Measurements from ENCODE around the gene TWIST2. TPM values are rescaled to one million over a fixed set of nuclear protein-coding genes. Genes with fewer than 3 reads are reported as not detected.

The TWIST2 gene
- total RNA-seq, 4 donors from 2014 or later, result 10.4 to 30.1 (median 20.8) TPM

- intact Hi-C loops (cut with DNase I), result no loop called here
- no peak overlapping the region for H3K27ac ChIP-seq
These were observed 24.9 kb downstream of the TWIST2 start for GRCh38 chr2:238872628-238873380.

GRCh38 chr2:238873381-238873801 is 25.5 kb downstream of the TWIST2 start:
- Histone ChIP-seq H3K4me1 (no peaks in the 10 kb centered on the region), H3K4me3 (replicated peaks in 1 of 3) (no peak overlapping the region), H3K27ac (no peak overlapping the region), H3K36me3 (no peaks in the 10 kb centered on the region), H3K9me3 (no peaks in the 10 kb centered on the region), H3K27me3 (no peaks in the 10 kb centered on the region)
- WGBS, 2 donors, result 53 to 56% methylated on average over 16 of the region's 16 CpGs
- no peak for TF ChIP-seq CTCF (IDR thresholded peaks at IDR 0.05)
- TF ChIP-seq POLR2A (IDR thresholded peaks at IDR 0.05), result no peak
- DNase-seq, result no peak
- intact Hi-C loops (cut with DNase I), result no loop called here

More at GRCh38 chr2:238872628-238873380, 24.9 kb downstream of the TWIST2 start:
- DNase-seq, result no peak
- H3K9me3 ChIP-seq, result no peaks in the 10 kb centered on the region
- 84 to 92% methylated on average over 13 of the region's 13 CpGs for WGBS, 2 donors
- no peak overlapping the region for H3K4me3 ChIP-seq (replicated peaks in 1 of 3)
- no peaks in the 10 kb centered on the region for H3K36me3 ChIP-seq
- H3K4me1 ChIP-seq, result no peaks in the 10 kb centered on the region
- no peak for TF ChIP-seq CTCF (IDR thresholded peaks at IDR 0.05)
- no peak for TF ChIP-seq POLR2A (IDR thresholded peaks at IDR 0.05)
- no peaks in the 10 kb centered on the region for H3K27me3 ChIP-seq

GRCh38 chr2:238873841-238874240 is 26.0 kb downstream of the TWIST2 start:
- TF ChIP-seq CTCF (IDR thresholded peaks at IDR 0.05), result no peak
- TF ChIP-seq POLR2A (IDR thresholded peaks at IDR 0.05), result no peak
- Histone ChIP-seq H3K9me3 (no peaks in the 10 kb centered on the region), H3K27ac (no peak overlapping the region), H3K4me1 (no peaks in the 10 kb centered on the region), H3K4me3 (replicated peaks in 1 of 3) (no peak overlapping the region), H3K36me3 (no peaks in the 10 kb centered on the region), H3K27me3 (no peaks in the 10 kb centered on the region)
- DNase-seq, result no peak
- intact Hi-C loops (cut with DNase I), result no loop called here
- 70 to 85% methylated on average over 5 to 6 of the region's 6 CpGs for WGBS, 2 donors

GRCh38 chr2:238874330-238875050 is 26.6 kb downstream of the TWIST2 start:
- H3K27ac ChIP-seq, result no peak overlapping the region
- TF ChIP-seq POLR2A (IDR thresholded peaks at IDR 0.05), result no peak
- TF ChIP-seq CTCF (IDR thresholded peaks at IDR 0.05), result no peak
- no peaks in the 10 kb centered on the region for H3K9me3 ChIP-seq
- intact Hi-C loops (cut with DNase I), result no loop called here
- DNase-seq, result no peak
- H3K36me3 ChIP-seq, result no peaks in the 10 kb centered on the region
- H3K4me3 ChIP-seq (replicated peaks in 1 of 3), result no peak overlapping the region
- no peaks in the 10 kb centered on the region for H3K4me1 ChIP-seq
- no peaks in the 10 kb centered on the region for H3K27me3 ChIP-seq
- WGBS, 2 donors, result 78 to 84% methylated on average over 11 of the region's 11 CpGs

GRCh38 chr2:238875101-238875470 is 27.2 kb downstream of the TWIST2 start:
- Histone ChIP-seq H3K27me3 (no peaks in the 10 kb centered on the region), H3K4me1 (no peaks in the 10 kb centered on the region), H3K27ac (no peak overlapping the region), H3K9me3 (no peaks in the 10 kb centered on the region), H3K36me3 (no peaks in the 10 kb centered on the region), H3K4me3 (replicated peaks in 1 of 3) (no peak overlapping the region)
- intact Hi-C loops (cut with DNase I), result no loop called here
- 82 to 83% methylated on average over 3 of the region's 3 CpGs for WGBS, 2 donors
- no peak for TF ChIP-seq CTCF (IDR thresholded peaks at IDR 0.05)
- TF ChIP-seq POLR2A (IDR thresholded peaks at IDR 0.05), result no peak
- no peak for DNase-seq

Data from thyroid gland (tissue), 4 donors.